HEK293 (cell line): Measurements from ENCODE around the gene WDR72.

Experiments
- CTCF ChIA-PET: fragments of 350-600 bp; formaldehyde crosslinking; extraction: SDS; loops from one replicate; lab custom pipeline; 2021; ENCODE audit warnings: antibody characterized with exemption; lab: Yijun Ruan, JAX
- POLR2A ChIA-PET: fragments of 300-600 bp; formaldehyde crosslinking; extraction: SDS; loops from one replicate; lab custom pipeline; 2020; ENCODE audit warnings: antibody characterized with exemption, inconsistent platforms; lab: Yijun Ruan, JAX
- H3K27ac ChIP-seq: fragments of 200-500 bp; sonication (Bioruptor generic); 2 replicates; pipeline ENCODE4 v1.5.1; 2014; ENCODE audit warnings: low read depth, low read length, control low read depth, inconsistent platforms; ENCODE audit errors: extremely low read depth
- H3K36me3 ChIP-seq, 2 experiments: fragments of 200-500 bp in 1 of 2; sonication (Bioruptor generic) in 1 of 2; 1 replicate in 1 of 2; 2 replicates in 1 of 2; pipeline ENCODE4 v1.5.1; 2014 to 2017; ENCODE audit warnings: inconsistent platforms in 2 of 2, low read length in 2 of 2; ENCODE audit not compliant: control insufficient read depth in 2 of 2, insufficient read depth in 1 of 2
- H3K4me1 ChIP-seq: fragments of 200-500 bp; sonication (Bioruptor generic); 2 replicates; pipeline ENCODE4 v1.5.1; 2014; ENCODE audit warnings: mild to moderate bottlenecking, low read length, inconsistent platforms; ENCODE audit not compliant: control insufficient read depth, insufficient read depth
- H3K4me3 ChIP-seq: 2 replicates; pipeline ENCODE4 v1.5.1; 2011; ENCODE audit warnings: low read depth, mild to moderate bottlenecking, control low read depth, low read length, moderate library complexity
- H3K9me3 ChIP-seq: fragments of 200-500 bp; sonication (Bioruptor generic); 2 replicates; pipeline ENCODE4 v1.5.1; 2014; ENCODE audit warnings: low read depth, low read length, inconsistent platforms; ENCODE audit not compliant: control insufficient read depth, insufficient read depth
- AEBP2 ChIP-seq: fragments of 450-650 bp; formaldehyde crosslinking; IDR thresholded peaks from 2 replicates; pipeline ENCODE4 v1.5.1; 2016; ENCODE audit warnings: missing biosample characterization, missing genetic modification characterization, borderline replicate concordance
- ATF2 ChIP-seq: fragments of 450-650 bp; formaldehyde crosslinking; IDR thresholded peaks from 2 replicates; pipeline ENCODE4 v1.5.1; 2016; ENCODE audit warnings: missing biosample characterization, missing genetic modification characterization, low read depth
- HOXA7 ChIP-seq: sonication (generic); formaldehyde crosslinking; IDR thresholded peaks from 2 replicates; pipeline ENCODE4 v1.8.1; 2022; ENCODE audit warnings: missing genetic modification reagents, borderline replicate concordance
- PATZ1 ChIP-seq: fragments of 450-650 bp; formaldehyde crosslinking; IDR thresholded peaks from 2 replicates; pipeline ENCODE4 v1.5.1; 2016; ENCODE audit warnings: missing biosample characterization, missing genetic modification characterization
- YY1 ChIP-seq: fragments of 450-650 bp; formaldehyde crosslinking; IDR thresholded peaks from 2 replicates; pipeline ENCODE4 v1.5.1; 2018; ENCODE audit warnings: missing biosample characterization, missing genetic modification characterization
- YY2 ChIP-seq: fragments of 450-650 bp; formaldehyde crosslinking; IDR thresholded peaks from 2 replicates; pipeline ENCODE4 v1.5.1; 2016; ENCODE audit warnings: missing biosample characterization, missing genetic modification characterization
- ZBTB6 ChIP-seq: fragments of 450-650 bp; formaldehyde crosslinking; IDR thresholded peaks from 2 replicates; pipeline ENCODE4 v1.5.1; 2017; ENCODE audit warnings: missing biosample characterization, missing genetic modification characterization
- ZNF140 ChIP-seq: fragments of 450-650 bp; formaldehyde crosslinking; IDR thresholded peaks from 2 replicates; pipeline ENCODE4 v1.5.1; 2016; ENCODE audit warnings: missing biosample characterization, missing genetic modification characterization
- ZNF146 ChIP-seq: fragments of 450-650 bp; formaldehyde crosslinking; IDR thresholded peaks from 2 replicates; pipeline ENCODE4 v1.5.1; 2016; ENCODE audit warnings: missing biosample characterization, missing genetic modification characterization
- ZNF175 ChIP-seq: fragments of 450-650 bp; formaldehyde crosslinking; IDR thresholded peaks from 2 replicates; pipeline ENCODE4 v1.5.1; 2016; ENCODE audit warnings: missing biosample characterization, missing genetic modification characterization
- ZNF366 ChIP-seq: fragments of 450-650 bp; formaldehyde crosslinking; conservative IDR thresholded peaks from 2 replicates; pipeline ENCODE4 v1.5.1; 2016; ENCODE audit warnings: missing biosample characterization, missing genetic modification characterization
- ZNF404 ChIP-seq: fragments of 450-650 bp; formaldehyde crosslinking; IDR thresholded peaks from 2 replicates; pipeline ENCODE4 v1.5.1; 2017; ENCODE audit warnings: missing biosample characterization, missing genetic modification characterization
- ZNF544 ChIP-seq: fragments of 450-650 bp; formaldehyde crosslinking; IDR thresholded peaks from 2 replicates; pipeline ENCODE4 v1.5.0; 2017; ENCODE audit warnings: missing biosample characterization, missing genetic modification characterization
- ZNF626 ChIP-seq: fragments of 450-650 bp; sonication (Bioruptor Pico); formaldehyde crosslinking; IDR thresholded peaks from 2 replicates; pipeline ENCODE4 v1.5.1; 2018; ENCODE audit warnings: missing biosample characterization, missing genetic modification characterization, inconsistent platforms
- ZNF639 ChIP-seq: fragments of 450-650 bp; formaldehyde crosslinking; IDR thresholded peaks from 2 replicates; pipeline ENCODE4 v1.5.1; 2016; ENCODE audit warnings: missing biosample characterization, missing genetic modification characterization
- ZNF660 ChIP-seq: fragments of 450-650 bp; IDR thresholded peaks from 2 replicates; pipeline ENCODE4 v1.5.1; 2018; ENCODE audit warnings: missing biosample characterization, mild to moderate bottlenecking, missing genetic modification characterization
- ZSCAN23 ChIP-seq: fragments of 450-650 bp; formaldehyde crosslinking; IDR thresholded peaks from 2 replicates; pipeline ENCODE4 v1.5.1; 2016; ENCODE audit warnings: missing biosample characterization, missing genetic modification characterization
- ZSCAN5A ChIP-seq: fragments of 450-650 bp; formaldehyde crosslinking; IDR thresholded peaks from 2 replicates; pipeline ENCODE4 v1.5.1; 2016; ENCODE audit warnings: missing biosample characterization, missing genetic modification characterization

Gene WDR72

GRCh38 chr15:53618461-53618860 is 141.0 kb downstream of the WDR72 start:
- no peak for TF ChIP-seq ZNF140
- no peak for TF ChIP-seq ZNF626
- TF ChIP-seq ZNF146 (tag by site-specific recombination): no peak
- TF ChIP-seq YY2 (tag by site-specific recombination): no peak
- TF ChIP-seq ZNF366 (tag by site-specific recombination): no peak
- TF ChIP-seq ZNF175: no peak
- TF ChIP-seq ZNF544: no peak
- TF ChIP-seq AEBP2 (tag by site-specific recombination): no peak
- TF ChIP-seq PATZ1 (tag by site-specific recombination): no peak
- TF ChIP-seq ZBTB6 (tag by site-specific recombination): no peak
- TF ChIP-seq ZSCAN23 (tag by site-specific recombination): no peak
- no peak for TF ChIP-seq ATF2 (tag by site-specific recombination)
- TF ChIP-seq ZNF639: no peak
- TF ChIP-seq HOXA7 (CRISPR knock-in tag): no peak
- no peak for TF ChIP-seq YY1 (tag by site-specific recombination)
- H3K4me3 ChIP-seq: no peak overlapping the region
- no peaks in the 10 kb centered on the region for H3K4me1 ChIP-seq
- H3K36me3 ChIP-seq: no peaks in the 10 kb centered on the region
- POLR2A ChIA-PET: no interaction called here
- H3K9me3 ChIP-seq: no peaks in the 10 kb centered on the region
- no peak overlapping the region for H3K27ac ChIP-seq
- CTCF ChIA-PET: interaction anchor here (0.6 kb wide), 1 partner anchor 54 kb away, joined by 4 read pairs; no protein-coding TSS in a partner anchor

- Histone ChIP-seq H3K36me3 (no peaks in the 10 kb centered on the region), H3K4me3 (no peak overlapping the region), H3K4me1 (no peaks in the 10 kb centered on the region), H3K9me3 (no peaks in the 10 kb centered on the region), H3K27ac (no peak overlapping the region)
- TF ChIP-seq ZNF660 (tag by site-specific recombination) (no peak), ZNF404 (tag by site-specific recombination) (no peak), ZSCAN5A (no peak)
- POLR2A ChIA-PET: no interaction called here
- CTCF ChIA-PET: interaction anchor here (0.6 to 0.7 kb wide), 3 partner anchors 40 to 626 kb away, joined by 3 to 5 read pairs (median 4); no protein-coding TSS in a partner anchor
Measured at GRCh38 chr15:53611145-53611920, 148.1 kb downstream of the WDR72 start.
